ENCODE measurements around the gene ATP8B4.

ATP8B4 gene

DNA sequence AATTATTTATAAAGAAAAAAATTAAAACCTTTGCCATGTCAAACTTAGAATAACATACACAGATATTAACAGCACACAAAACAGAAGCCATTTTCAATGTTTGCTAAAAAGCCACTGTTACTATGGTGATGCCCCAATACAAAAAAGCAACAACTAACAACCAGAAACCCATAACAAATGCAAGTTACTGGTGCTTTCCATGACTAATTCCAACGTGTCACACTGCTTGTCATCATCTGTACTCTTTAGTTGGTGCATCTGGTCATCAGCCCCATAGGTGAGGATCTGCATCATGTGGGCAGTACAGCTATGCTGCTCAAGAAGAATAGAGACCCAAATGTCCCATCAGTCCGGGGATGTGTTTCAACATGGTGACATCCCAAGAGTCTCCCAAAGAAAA, 52.8 kb downstream of the ATP8B4 start:
- peak; percentile 15 for DNase-seq (ENCODE audit: extremely low read depth, low read depth)
- no peak overlapping the region for H3K4me3 ChIP-seq (replicated peaks; ENCODE audit: low read depth, low read length)
- TF ChIP-seq CTCF (IDR thresholded peaks at IDR 0.05; ENCODE audit: low read depth, low read length, missing control alignments): no peak

DNA sequence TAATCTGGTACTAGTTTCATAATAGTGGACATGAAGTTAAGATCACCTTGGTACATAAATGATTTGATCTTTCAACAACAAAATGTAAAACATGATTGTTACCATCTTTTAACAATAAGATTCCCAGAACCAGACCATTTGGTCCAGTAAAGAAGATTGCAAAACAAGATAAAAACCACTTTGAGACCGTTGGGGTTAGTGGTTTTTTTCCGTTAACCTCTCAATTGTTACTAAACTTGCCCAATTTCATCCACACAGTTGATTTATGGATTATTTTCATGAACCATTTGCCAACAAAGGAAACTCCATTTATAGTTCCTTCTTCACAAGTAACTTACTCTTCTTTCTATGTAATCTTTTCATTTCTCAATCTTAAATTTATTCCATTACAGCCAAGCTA, 53.8 kb downstream of the ATP8B4 start:
- no peak for TF ChIP-seq CTCF (IDR thresholded peaks at IDR 0.05; ENCODE audit: low read depth, low read length, missing control alignments)
- no peak for DNase-seq (ENCODE audit: extremely low read depth, low read depth)
- H3K4me3 ChIP-seq (replicated peaks; ENCODE audit: low read depth, low read length): no peak overlapping the region

- TF ChIP-seq CTCF (IDR thresholded peaks at IDR 0.05; ENCODE audit: low read depth, low read length, missing control alignments): no peak
- no peak for DNase-seq (ENCODE audit: extremely low read depth, low read depth)
- no peak overlapping the region for H3K4me3 ChIP-seq (replicated peaks; ENCODE audit: low read depth, low read length)
Observed at GRCh38 chr15:50064673-50065072, 54.4 kb downstream of the ATP8B4 start.

GRCh38 chr15:50063226-50063625, 55.8 kb downstream of the ATP8B4 start:
- no peak for DNase-seq (ENCODE audit: extremely low read depth, low read depth)
- no peak overlapping the region for H3K4me3 ChIP-seq (replicated peaks; ENCODE audit: low read depth, low read length)
- TF ChIP-seq CTCF (IDR thresholded peaks at IDR 0.05; ENCODE audit: low read depth, low read length, missing control alignments): no peak

DNA sequence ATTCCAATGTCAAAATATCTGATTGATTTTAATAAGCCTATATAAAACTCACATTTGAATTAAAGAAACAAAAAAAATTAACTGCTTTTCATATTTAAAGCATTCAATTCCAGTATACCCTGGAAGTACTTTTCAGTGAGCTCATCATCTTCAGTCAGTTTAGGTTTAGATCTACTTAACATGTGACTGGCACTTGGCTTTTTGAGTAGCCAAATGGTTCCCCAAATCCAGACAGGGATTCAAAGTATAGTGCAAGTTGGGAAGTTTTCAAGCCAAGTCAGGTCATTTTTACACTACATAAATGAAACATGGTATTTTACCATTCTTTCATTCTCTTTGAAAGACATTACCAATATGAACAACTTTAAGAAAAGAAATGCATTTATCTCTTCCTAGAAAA, 57.5 kb downstream of the ATP8B4 start:
- no peak overlapping the region for H3K4me3 ChIP-seq (replicated peaks; ENCODE audit: low read depth, low read length)
- no peak for TF ChIP-seq CTCF (IDR thresholded peaks at IDR 0.05; ENCODE audit: low read depth, low read length, missing control alignments)

GRCh38 chr15:50059883-50060282, 59.1 kb downstream of the ATP8B4 start:
- no peak for DNase-seq (ENCODE audit: extremely low read depth, low read depth)
- no peak overlapping the region for H3K4me3 ChIP-seq (replicated peaks; ENCODE audit: low read depth, low read length)
- no peak for TF ChIP-seq CTCF (IDR thresholded peaks at IDR 0.05; ENCODE audit: low read depth, low read length, missing control alignments)

More for the DNA sequence above, 57.5 kb downstream of the ATP8B4 start:
- no peak for DNase-seq (ENCODE audit: extremely low read depth, low read depth)

- no peak for DNase-seq (ENCODE audit: extremely low read depth, low read depth)
- no peak for TF ChIP-seq CTCF (IDR thresholded peaks at IDR 0.05; ENCODE audit: low read depth, low read length, missing control alignments)
- H3K4me3 ChIP-seq (replicated peaks; ENCODE audit: low read depth, low read length): no peak overlapping the region
Observed at GRCh38 chr15:50059203-50059772, 59.7 kb downstream of the ATP8B4 start.
